HEK293 (cell line): ENCODE data around the gene DENND2A.
"Not testable (repeated sequence)": the region's sequence is repeated elsewhere in the genome, so short reads cannot be mapped to it uniquely, and the experiment has no call there.

Experiments used
- CTCF ChIA-PET: fragments of 350-600 bp; formaldehyde crosslinking; extraction: SDS; loops from one replicate; lab custom pipeline; 2021; ENCODE audit warnings: antibody characterized with exemption; lab: Yijun Ruan, JAX
- POLR2A ChIA-PET: fragments of 300-600 bp; formaldehyde crosslinking; extraction: SDS; loops from one replicate; lab custom pipeline; 2020; ENCODE audit warnings: antibody characterized with exemption, inconsistent platforms; lab: Yijun Ruan, JAX
- H3K27ac ChIP-seq: fragments of 200-500 bp; sonication (Bioruptor generic); 2 replicates; pipeline ENCODE4 v1.5.1; 2014; ENCODE audit warnings: low read depth, low read length, control low read depth, inconsistent platforms; ENCODE audit errors: extremely low read depth
- H3K36me3 ChIP-seq, 2 experiments: fragments of 200-500 bp in 1 of 2; sonication (Bioruptor generic) in 1 of 2; 1 replicate in 1 of 2; 2 replicates in 1 of 2; pipeline ENCODE4 v1.5.1; 2014 to 2017; ENCODE audit warnings: inconsistent platforms in 2 of 2, low read length in 2 of 2; ENCODE audit not compliant: control insufficient read depth in 2 of 2, insufficient read depth in 1 of 2
- H3K4me1 ChIP-seq: fragments of 200-500 bp; sonication (Bioruptor generic); 2 replicates; pipeline ENCODE4 v1.5.1; 2014; ENCODE audit warnings: mild to moderate bottlenecking, low read length, inconsistent platforms; ENCODE audit not compliant: control insufficient read depth, insufficient read depth
- H3K4me3 ChIP-seq: 2 replicates; pipeline ENCODE4 v1.5.1; 2011; ENCODE audit warnings: low read depth, mild to moderate bottlenecking, control low read depth, low read length, moderate library complexity
- H3K9me3 ChIP-seq: fragments of 200-500 bp; sonication (Bioruptor generic); 2 replicates; pipeline ENCODE4 v1.5.1; 2014; ENCODE audit warnings: low read depth, low read length, inconsistent platforms; ENCODE audit not compliant: control insufficient read depth, insufficient read depth
- EGR2 ChIP-seq: fragments of 450-650 bp; formaldehyde crosslinking; IDR thresholded peaks from 2 replicates; pipeline ENCODE4 v1.5.1; 2016; ENCODE audit warnings: low read depth, missing biosample characterization, missing genetic modification characterization
- MEIS1 ChIP-seq: sonication (generic); formaldehyde crosslinking; IDR thresholded peaks from 2 replicates; pipeline ENCODE4 v1.8.1; 2022; ENCODE audit warnings: missing genetic modification reagents, mild to moderate bottlenecking, borderline replicate concordance
- PRDM1 ChIP-seq: fragments of 450-650 bp; formaldehyde crosslinking; IDR thresholded peaks from 2 replicates; pipeline ENCODE4; 2016; ENCODE audit warnings: missing biosample characterization, missing genetic modification characterization
- REPIN1 ChIP-seq: fragments of 450-650 bp; formaldehyde crosslinking; IDR thresholded peaks from 2 replicates; pipeline ENCODE4 v1.5.1; 2017; ENCODE audit warnings: missing biosample characterization, missing genetic modification characterization, low read depth
- SALL2 ChIP-seq: fragments of 450-650 bp; formaldehyde crosslinking; IDR thresholded peaks from 2 replicates; pipeline ENCODE4 v1.5.0; 2017; ENCODE audit warnings: missing biosample characterization, mild to moderate bottlenecking, missing genetic modification characterization, borderline replicate concordance
- SETDB1 ChIP-seq: IDR thresholded peaks from one replicate; pipeline ENCODE4 v1.6.1; 2017; ENCODE audit warnings: mild to moderate bottlenecking, low read length, moderate library complexity, mixed read lengths; ENCODE audit not compliant: insufficient read length
- SP3 ChIP-seq: fragments of 450-650 bp; formaldehyde crosslinking; IDR thresholded peaks from 2 replicates; pipeline ENCODE4 v1.5.1; 2016; ENCODE audit warnings: missing biosample characterization, missing genetic modification characterization
- ZFP3 ChIP-seq: fragments of 450-650 bp; formaldehyde crosslinking; IDR thresholded peaks from 2 replicates; pipeline ENCODE4 v1.5.1; 2016; ENCODE audit warnings: low read depth, missing biosample characterization, missing genetic modification characterization
- ZFP69B ChIP-seq: fragments of 450-650 bp; formaldehyde crosslinking; IDR thresholded peaks from 2 replicates; pipeline ENCODE4 v1.5.1; 2016; ENCODE audit warnings: missing biosample characterization, missing genetic modification characterization
- ZNF114 ChIP-seq: fragments of 450-650 bp; formaldehyde crosslinking; IDR thresholded peaks from 2 replicates; pipeline ENCODE4 v1.5.0; 2017; ENCODE audit warnings: missing biosample characterization, missing genetic modification characterization
- ZNF211 ChIP-seq: fragments of 450-650 bp; formaldehyde crosslinking; IDR thresholded peaks from 2 replicates; pipeline ENCODE4 v1.5.1; 2016; ENCODE audit warnings: low read depth, missing biosample characterization, missing genetic modification characterization
- ZNF223 ChIP-seq: fragments of 450-650 bp; formaldehyde crosslinking; IDR thresholded peaks from 2 replicates; pipeline ENCODE4 v1.5.1; 2016; ENCODE audit warnings: missing biosample characterization, missing genetic modification characterization
- ZNF274 ChIP-seq, 2 experiments: fragments of 200-500 bp in 1 of 2; fragments of 450-650 bp in 1 of 2; sonication (Bioruptor generic) in 1 of 2; formaldehyde crosslinking in 1 of 2; IDR thresholded peaks; 2 replicates each; pipeline versions ENCODE4 v1.5.1 to v1.6.1; 2014 to 2016; ENCODE audit warnings: borderline replicate concordance in 1 of 2, inconsistent platforms in 1 of 2, low read length in 1 of 2, missing biosample characterization in 1 of 2, missing genetic modification characterization in 1 of 2
- ZNF335 ChIP-seq: fragments of 450-650 bp; formaldehyde crosslinking; conservative IDR thresholded peaks from 2 replicates; pipeline ENCODE4 v1.5.1; 2016; ENCODE audit warnings: missing biosample characterization, missing genetic modification characterization
- ZNF341 ChIP-seq: fragments of 450-650 bp; formaldehyde crosslinking; IDR thresholded peaks from 2 replicates; pipeline ENCODE4; 2016; ENCODE audit warnings: low read depth, missing biosample characterization, missing genetic modification characterization
- ZNF416 ChIP-seq: fragments of 450-650 bp; formaldehyde crosslinking; IDR thresholded peaks from 2 replicates; pipeline ENCODE4 v1.5.1; 2016; ENCODE audit warnings: missing biosample characterization, missing genetic modification characterization
- ZNF423 ChIP-seq: fragments of 450-650 bp; formaldehyde crosslinking; IDR thresholded peaks from 2 replicates; pipeline ENCODE4 v1.5.1; 2016; ENCODE audit warnings: missing biosample characterization, missing genetic modification characterization
- ZNF473 ChIP-seq: fragments of 450-650 bp; formaldehyde crosslinking; IDR thresholded peaks from 2 replicates; pipeline ENCODE4 v1.5.1; 2017; ENCODE audit warnings: missing biosample characterization, missing genetic modification characterization
- ZNF560 ChIP-seq: fragments of 450-650 bp; formaldehyde crosslinking; IDR thresholded peaks from 2 replicates; pipeline ENCODE4 v1.5.1; 2017; ENCODE audit warnings: missing biosample characterization, missing genetic modification characterization, borderline replicate concordance
- ZNF561 ChIP-seq: fragments of 450-650 bp; IDR thresholded peaks from 2 replicates; pipeline ENCODE4 v1.5.1; 2018; ENCODE audit warnings: missing biosample characterization, missing genetic modification characterization, borderline replicate concordance
- ZNF596 ChIP-seq: fragments of 450-650 bp; IDR thresholded peaks from 2 replicates; pipeline ENCODE4 v1.5.0; 2018; ENCODE audit warnings: missing biosample characterization, mild to moderate bottlenecking, missing genetic modification characterization, moderate library complexity
- ZNF600 ChIP-seq: fragments of 450-650 bp; formaldehyde crosslinking; IDR thresholded peaks from 2 replicates; pipeline ENCODE4 v1.5.1; 2016; ENCODE audit warnings: missing biosample characterization, missing genetic modification characterization
- ZNF707 ChIP-seq: fragments of 450-650 bp; formaldehyde crosslinking; IDR thresholded peaks from 2 replicates; pipeline ENCODE4 v1.5.1; 2016; ENCODE audit warnings: missing biosample characterization, missing genetic modification characterization
- ZNF76 ChIP-seq: fragments of 450-650 bp; formaldehyde crosslinking; IDR thresholded peaks from 2 replicates; pipeline ENCODE4; 2016; ENCODE audit warnings: low read depth, missing biosample characterization, missing genetic modification characterization, borderline replicate concordance
- ZNF768 ChIP-seq: fragments of 450-650 bp; formaldehyde crosslinking; IDR thresholded peaks from 2 replicates; pipeline ENCODE4 v1.5.1; 2018; ENCODE audit warnings: missing biosample characterization, mild to moderate bottlenecking, missing genetic modification characterization
- TF ChIP-seq, protein P1 (sequence below): sonication (generic); formaldehyde crosslinking; IDR thresholded peaks from 2 replicates; pipeline ENCODE4 v1.8.1; 2022; ENCODE audit warnings: mild to moderate bottlenecking, moderate library complexity, missing genetic modification reagents
- TF ChIP-seq, protein P2 (sequence below): fragments of 450-650 bp; formaldehyde crosslinking; IDR thresholded peaks from 2 replicates; pipeline ENCODE4 v1.5.1; 2016; ENCODE audit warnings: missing biosample characterization, missing genetic modification characterization

DENND2A gene

DNA sequence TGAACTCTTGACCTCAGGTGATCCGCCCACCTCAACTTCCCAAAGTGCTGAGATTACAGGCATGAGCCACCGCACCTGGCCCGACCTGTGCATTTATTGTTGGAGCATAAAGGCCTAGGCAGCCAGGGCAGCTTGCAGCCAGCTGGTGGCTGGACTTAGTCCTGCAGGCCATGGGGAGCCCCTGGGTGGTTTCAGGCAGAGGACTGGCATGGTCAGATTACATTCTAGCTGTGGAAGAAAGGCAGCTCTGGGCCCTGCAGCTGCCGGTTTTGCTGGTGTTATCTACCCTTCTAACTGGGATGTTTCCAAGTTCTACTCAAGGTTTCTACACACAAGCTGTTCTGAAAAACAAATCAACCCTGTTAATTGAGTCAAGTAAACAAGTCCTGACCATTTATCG, 138.6 kb downstream of the DENND2A start:
- Histone ChIP-seq H3K36me3 (no peaks in the 10 kb centered on the region), H3K4me3 (no peak overlapping the region), H3K27ac (no peak overlapping the region), H3K4me1 (no peaks in the 10 kb centered on the region), H3K9me3 (no peaks in the 10 kb centered on the region)
- TF ChIP-seq ZFP3 (tag by site-specific recombination), result no peak
- TF ChIP-seq ZNF473, result no peak
- no peak for TF ChIP-seq ZNF114 (tag by site-specific recombination)
- no peak for TF ChIP-seq ZNF561 (tag by site-specific recombination)
- no peak for TF ChIP-seq PRDM1 (tag by site-specific recombination)
- no peak for TF ChIP-seq REPIN1 (tag by site-specific recombination)
- no peak for TF ChIP-seq SETDB1
- TF ChIP-seq ZNF211 (tag by site-specific recombination), result no peak
- TF ChIP-seq, protein P1, sequence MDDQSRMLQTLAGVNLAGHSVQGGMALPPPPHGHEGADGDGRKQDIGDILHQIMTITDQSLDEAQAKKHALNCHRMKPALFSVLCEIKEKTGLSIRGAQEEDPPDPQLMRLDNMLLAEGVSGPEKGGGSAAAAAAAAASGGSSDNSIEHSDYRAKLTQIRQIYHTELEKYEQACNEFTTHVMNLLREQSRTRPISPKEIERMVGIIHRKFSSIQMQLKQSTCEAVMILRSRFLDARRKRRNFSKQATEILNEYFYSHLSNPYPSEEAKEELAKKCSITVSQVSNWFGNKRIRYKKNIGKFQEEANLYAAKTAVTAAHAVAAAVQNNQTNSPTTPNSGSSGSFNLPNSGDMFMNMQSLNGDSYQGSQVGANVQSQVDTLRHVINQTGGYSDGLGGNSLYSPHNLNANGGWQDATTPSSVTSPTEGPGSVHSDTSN, result no peak
- no peak for TF ChIP-seq ZNF76 (tag by site-specific recombination)
- TF ChIP-seq ZNF707, result no peak
- ChIA-PET POLR2A (interaction anchor here (0.6 kb wide), 1 partner anchor 369 kb away, joined by 8 read pairs; no protein-coding TSS in a partner anchor), CTCF (interaction anchor here (0.6 to 0.7 kb wide), 2 partner anchors 16 to 85 kb away, joined by 4 to 5 read pairs; no protein-coding TSS in a partner anchor)

DNA sequence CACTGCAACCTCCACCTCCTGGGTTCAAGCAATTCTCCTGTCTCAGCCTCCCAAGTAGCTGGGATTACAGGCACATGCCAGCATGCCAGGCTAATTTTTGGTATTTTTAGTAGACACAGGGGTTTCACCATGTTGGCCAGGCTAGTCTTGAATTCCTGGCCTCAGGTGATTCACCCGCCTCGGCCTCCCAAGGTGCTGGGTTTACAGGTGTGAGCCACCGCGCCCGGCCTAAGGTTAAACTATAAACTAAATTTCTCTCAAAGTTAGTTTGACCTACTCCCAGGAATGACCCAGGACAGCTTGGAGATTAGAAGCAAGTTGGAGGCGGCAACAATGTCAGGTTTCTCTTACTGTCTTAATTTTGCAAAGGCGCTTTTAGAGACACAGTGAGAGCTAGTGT, 142.8 kb downstream of the DENND2A start:
- H3K4me1 ChIP-seq, H3K4me3 ChIP-seq, H3K27ac ChIP-seq, H3K9me3 ChIP-seq, POLR2A ChIA-PET, H3K36me3 ChIP-seq: not testable (repeated sequence)
- CTCF ChIA-PET, result interaction anchor here (0.9 to 1.2 kb wide), 2 partner anchors 21 to 155 kb away, joined by 4 to 5 read pairs; no protein-coding TSS in a partner anchor

DNA sequence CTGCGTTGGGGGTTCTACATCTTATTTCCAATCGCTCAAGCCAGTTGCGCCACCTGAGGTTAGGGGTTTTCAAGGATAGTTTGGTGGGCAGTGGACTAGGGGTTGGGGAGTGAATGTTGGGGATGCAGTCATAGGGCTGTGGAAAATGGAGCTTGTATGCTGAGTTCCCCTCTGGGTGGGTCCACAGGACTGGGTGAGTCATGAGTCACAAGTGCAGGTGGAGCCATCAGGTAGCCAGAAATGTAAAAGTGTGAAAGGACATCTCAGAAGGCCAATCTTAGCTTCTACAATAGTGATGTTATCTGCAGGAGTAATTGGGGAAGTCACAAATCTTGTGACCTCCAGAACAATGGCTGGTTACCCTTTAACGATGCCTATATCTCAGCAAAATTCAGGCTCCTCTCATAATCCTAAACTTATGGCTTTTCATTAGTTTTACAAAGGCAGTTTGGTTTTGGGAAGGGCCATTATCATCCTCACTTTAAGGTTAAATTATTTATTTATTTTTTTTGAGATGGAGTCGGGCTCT, 143.3 kb downstream of the DENND2A start:
- ChIA-PET POLR2A (no interaction called here), CTCF (interaction anchor here (0.6 to 0.9 kb wide), 2 partner anchors 21 to 62 kb away, joined by 4 read pairs; no protein-coding TSS in a partner anchor)
- TF ChIP-seq ZNF335 (no peak), ZFP69B (peak; percentile 57; the same call in 1 of the 2 replicates)
- H3K4me1 ChIP-seq, result no peaks in the 10 kb centered on the region
- H3K4me3 ChIP-seq, result no peak overlapping the region
- H3K9me3 ChIP-seq, result no peaks in the 10 kb centered on the region
- H3K27ac ChIP-seq, result no peak overlapping the region
- no peaks in the 10 kb centered on the region for H3K36me3 ChIP-seq

DNA sequence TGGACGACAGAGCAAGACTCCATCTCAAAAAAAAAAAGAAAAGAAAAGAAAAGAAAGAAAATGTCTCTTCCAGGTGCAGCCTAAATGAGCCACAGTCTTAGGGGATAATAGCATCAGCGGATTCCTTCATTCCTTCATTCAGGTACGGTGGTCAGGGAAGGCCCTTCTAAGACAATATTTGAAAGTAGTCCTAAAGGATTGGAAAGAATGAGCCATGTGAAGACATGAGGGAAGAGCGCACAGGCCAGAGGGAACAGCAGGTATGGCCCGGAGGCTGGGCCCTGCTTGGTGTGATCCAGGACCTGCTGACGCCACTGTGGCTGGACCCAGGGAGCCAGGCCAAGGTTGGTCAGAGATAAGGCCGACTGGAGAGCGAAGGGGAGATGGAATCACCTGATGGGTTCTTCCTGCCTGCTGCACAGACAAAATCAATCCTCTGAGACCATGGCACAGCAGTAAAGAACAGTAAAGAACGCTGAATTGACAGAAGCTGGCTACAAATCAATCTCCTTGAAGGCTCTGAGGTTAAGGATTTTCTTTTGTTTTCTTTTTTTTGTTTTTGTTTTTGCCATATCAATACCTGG, 145.0 kb downstream of the DENND2A start:
- Histone ChIP-seq H3K4me1 (no peaks in the 10 kb centered on the region), H3K36me3 (no peaks in the 10 kb centered on the region), H3K4me3 (no peak overlapping the region), H3K27ac (no peak overlapping the region), H3K9me3 (no peaks in the 10 kb centered on the region)
- POLR2A ChIA-PET, result no interaction called here
- CTCF ChIA-PET, result interaction anchor here (0.7 kb wide), 1 partner anchor 240 kb away, joined by 3 read pairs; no protein-coding TSS in a partner anchor
- TF ChIP-seq, protein P2, sequence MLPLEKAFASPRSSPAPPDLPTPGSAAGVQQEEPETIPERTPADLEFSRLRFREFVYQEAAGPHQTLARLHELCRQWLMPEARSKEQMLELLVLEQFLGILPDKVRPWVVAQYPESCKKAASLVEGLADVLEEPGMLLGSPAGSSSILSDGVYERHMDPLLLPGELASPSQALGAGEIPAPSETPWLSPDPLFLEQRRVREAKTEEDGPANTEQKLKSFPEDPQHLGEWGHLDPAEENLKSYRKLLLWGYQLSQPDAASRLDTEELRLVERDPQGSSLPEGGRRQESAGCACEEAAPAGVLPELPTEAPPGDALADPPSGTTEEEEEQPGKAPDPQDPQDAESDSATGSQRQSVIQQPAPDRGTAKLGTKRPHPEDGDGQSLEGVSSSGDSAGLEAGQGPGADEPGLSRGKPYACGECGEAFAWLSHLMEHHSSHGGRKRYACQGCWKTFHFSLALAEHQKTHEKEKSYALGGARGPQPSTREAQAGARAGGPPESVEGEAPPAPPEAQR (tag by site-specific recombination), result no peak
- TF ChIP-seq ZNF223 (tag by site-specific recombination), result no peak
- no peak for TF ChIP-seq ZNF600
- TF ChIP-seq EGR2 (tag by site-specific recombination), result no peak
- no peak for TF ChIP-seq MEIS1 (CRISPR knock-in tag)
- TF ChIP-seq SP3 (tag by site-specific recombination), result no peak
- TF ChIP-seq ZNF341 (tag by site-specific recombination), result no peak
- TF ChIP-seq ZNF274 (IDR thresholded peaks at IDR 0.05; ENCODE audit: low read length), result no peak
- no peak for TF ChIP-seq ZNF274 (tag by site-specific recombination; IDR thresholded peaks at IDR 0.05; ENCODE audit: borderline replicate concordance)
- no peak for TF ChIP-seq SALL2 (tag by site-specific recombination)
- TF ChIP-seq ZNF423, result no peak
- TF ChIP-seq ZNF596 (tag by site-specific recombination), result no peak
- no peak for TF ChIP-seq ZNF560
- no peak for TF ChIP-seq ZNF768 (tag by site-specific recombination)
- no peak for TF ChIP-seq ZNF416 (tag by site-specific recombination)
